ENCODE measurements around the gene ABLIM2.

DNA sequence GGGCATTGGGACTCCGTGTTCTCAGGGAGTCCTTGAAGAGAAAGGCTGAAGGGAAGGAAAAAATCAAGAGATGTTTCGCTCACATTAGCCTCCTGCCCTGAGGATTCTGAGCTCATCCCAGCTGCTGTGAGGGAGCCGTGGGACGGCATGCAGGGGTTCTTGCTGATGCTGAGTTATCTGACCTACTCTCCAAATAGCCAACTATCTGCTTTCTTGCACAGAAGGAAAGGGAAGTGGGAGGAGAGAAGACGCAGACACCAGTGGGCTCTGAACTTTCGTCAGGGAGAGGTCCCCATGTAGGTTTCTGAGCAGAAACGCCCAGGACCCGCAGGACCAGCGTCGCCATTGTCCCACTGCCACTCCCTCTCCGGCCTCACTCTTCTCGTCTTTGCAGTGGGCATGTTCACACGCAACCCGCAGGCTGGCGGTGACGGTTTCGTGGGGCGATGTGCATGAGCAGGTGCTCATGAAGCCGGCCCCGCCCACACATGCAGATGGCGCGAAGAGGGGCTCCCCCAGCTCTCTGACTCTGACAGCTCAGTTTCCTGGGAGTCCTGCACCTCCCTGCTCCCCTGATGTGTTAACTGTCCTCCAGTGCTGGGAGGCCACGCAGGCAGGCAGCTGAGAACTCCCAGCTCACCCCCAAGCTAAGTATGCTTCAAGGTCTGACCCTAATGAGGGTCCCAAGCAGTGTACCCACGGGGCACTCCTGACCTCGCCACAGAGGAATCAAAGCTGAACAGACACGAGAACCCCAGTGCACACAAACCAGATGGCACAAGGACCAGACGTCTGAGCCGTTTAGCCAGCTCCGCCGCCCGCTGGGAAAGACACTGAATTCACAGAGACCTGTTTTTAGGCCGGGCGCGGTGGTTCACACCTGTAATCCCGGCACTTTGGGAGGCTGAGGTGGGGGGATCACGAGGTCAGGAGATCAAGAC, 13.6 kb upstream of the ABLIM2 start:
- TF ChIP-seq, protein P1, sequence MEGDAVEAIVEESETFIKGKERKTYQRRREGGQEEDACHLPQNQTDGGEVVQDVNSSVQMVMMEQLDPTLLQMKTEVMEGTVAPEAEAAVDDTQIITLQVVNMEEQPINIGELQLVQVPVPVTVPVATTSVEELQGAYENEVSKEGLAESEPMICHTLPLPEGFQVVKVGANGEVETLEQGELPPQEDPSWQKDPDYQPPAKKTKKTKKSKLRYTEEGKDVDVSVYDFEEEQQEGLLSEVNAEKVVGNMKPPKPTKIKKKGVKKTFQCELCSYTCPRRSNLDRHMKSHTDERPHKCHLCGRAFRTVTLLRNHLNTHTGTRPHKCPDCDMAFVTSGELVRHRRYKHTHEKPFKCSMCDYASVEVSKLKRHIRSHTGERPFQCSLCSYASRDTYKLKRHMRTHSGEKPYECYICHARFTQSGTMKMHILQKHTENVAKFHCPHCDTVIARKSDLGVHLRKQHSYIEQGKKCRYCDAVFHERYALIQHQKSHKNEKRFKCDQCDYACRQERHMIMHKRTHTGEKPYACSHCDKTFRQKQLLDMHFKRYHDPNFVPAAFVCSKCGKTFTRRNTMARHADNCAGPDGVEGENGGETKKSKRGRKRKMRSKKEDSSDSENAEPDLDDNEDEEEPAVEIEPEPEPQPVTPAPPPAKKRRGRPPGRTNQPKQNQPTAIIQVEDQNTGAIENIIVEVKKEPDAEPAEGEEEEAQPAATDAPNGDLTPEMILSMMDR (conservative IDR thresholded peaks at IDR 0.05): no peak
- no peak for TF ChIP-seq ZFX (IDR thresholded peaks at IDR 0.05)

All from C4-2B (cell line).